Peyer's patch (tissue), 4 donors: ENCODE measurements around the gene TRIP4.

ENCODE experiments used
- POLR2A ChIP-seq, 2 donors: fragments of 450-650 bp; IDR thresholded peaks; one replicate each; pipeline ENCODE4 v1.5.1; 2017; ENCODE audit warnings: antibody characterized with exemption in 2 of 2, mild to moderate bottlenecking in 2 of 2, moderate library complexity in 2 of 2
- TF ChIP-seq, protein P1 (sequence below), 6 experiments: fragments of 450-650 bp in 4 of 6; fragments of 200-600 bp in 2 of 6; sonication (generic) in 1 of 6; IDR thresholded peaks; one replicate each; pipeline ENCODE4 v1.5.1; 2017 to 2019; ENCODE audit warnings: antibody characterized with exemption in 6 of 6, mild to moderate bottlenecking in 3 of 6, moderate library complexity in 1 of 6

DNA sequence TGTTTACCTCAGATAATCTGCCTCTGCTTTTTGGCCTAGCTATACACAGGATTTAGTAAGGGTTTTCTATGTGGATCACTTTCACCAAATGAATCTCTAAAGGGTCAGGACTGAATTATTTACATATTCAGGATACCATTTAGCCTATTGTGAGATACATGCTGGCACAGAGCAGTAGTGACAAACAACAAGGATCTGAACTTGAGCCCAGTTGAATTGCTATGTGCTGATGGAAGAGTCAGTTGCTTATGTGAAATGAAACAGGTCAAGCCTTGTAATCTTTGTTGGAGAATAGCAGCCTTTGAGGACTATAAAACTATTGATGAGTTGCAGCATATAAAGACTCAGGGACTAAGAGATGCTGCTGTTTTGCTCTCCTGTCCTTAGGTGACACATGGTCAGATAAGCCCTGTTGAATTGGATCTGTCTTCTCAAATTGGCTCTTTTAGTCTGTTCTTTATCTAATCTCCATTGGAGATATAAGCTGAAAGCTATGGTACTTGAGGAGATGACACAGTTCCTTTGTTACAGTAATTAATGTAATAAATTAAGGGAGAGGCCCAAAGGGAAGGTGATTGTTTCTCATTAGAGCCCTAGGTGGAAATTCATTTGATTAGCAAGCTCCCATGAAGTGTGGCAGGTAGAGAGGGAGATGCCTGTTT lies 103.1 kb downstream of the TRIP4 start:
- TF ChIP-seq, protein P1, sequence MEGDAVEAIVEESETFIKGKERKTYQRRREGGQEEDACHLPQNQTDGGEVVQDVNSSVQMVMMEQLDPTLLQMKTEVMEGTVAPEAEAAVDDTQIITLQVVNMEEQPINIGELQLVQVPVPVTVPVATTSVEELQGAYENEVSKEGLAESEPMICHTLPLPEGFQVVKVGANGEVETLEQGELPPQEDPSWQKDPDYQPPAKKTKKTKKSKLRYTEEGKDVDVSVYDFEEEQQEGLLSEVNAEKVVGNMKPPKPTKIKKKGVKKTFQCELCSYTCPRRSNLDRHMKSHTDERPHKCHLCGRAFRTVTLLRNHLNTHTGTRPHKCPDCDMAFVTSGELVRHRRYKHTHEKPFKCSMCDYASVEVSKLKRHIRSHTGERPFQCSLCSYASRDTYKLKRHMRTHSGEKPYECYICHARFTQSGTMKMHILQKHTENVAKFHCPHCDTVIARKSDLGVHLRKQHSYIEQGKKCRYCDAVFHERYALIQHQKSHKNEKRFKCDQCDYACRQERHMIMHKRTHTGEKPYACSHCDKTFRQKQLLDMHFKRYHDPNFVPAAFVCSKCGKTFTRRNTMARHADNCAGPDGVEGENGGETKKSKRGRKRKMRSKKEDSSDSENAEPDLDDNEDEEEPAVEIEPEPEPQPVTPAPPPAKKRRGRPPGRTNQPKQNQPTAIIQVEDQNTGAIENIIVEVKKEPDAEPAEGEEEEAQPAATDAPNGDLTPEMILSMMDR (IDR thresholded peaks at IDR 0.05): no peak
- no peak for TF ChIP-seq POLR2A (IDR thresholded peaks at IDR 0.05)
